ENCODE measurements around the gene SYK.
"Not testable (repeated sequence)": the region's sequence is repeated elsewhere in the genome, so short reads cannot be mapped to it uniquely, and the experiment has no call there.

The SYK gene

DNA sequence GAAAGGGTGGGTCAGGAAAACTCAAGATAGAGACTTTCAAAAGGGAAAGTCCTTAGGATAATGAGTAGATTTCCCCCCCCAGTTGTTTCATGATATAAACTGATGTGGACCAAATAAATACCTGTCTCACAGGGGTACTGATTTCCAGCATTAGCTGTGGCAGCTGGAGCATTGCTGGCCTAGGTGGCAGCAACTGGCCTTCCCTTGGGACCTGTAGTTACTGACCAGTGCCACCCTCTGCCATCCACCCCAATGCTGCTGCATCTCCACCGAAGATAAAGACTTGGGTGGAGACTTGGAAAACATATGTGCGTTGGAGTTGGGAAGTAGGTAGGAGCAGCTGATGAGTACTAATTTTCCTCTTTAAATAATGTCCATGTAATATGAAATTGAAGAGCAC is 71.8 kb downstream of the SYK start:
- DNase-seq (ENCODE audit: low spot score) (no peak), FAIRE-seq (no peak)

DNA sequence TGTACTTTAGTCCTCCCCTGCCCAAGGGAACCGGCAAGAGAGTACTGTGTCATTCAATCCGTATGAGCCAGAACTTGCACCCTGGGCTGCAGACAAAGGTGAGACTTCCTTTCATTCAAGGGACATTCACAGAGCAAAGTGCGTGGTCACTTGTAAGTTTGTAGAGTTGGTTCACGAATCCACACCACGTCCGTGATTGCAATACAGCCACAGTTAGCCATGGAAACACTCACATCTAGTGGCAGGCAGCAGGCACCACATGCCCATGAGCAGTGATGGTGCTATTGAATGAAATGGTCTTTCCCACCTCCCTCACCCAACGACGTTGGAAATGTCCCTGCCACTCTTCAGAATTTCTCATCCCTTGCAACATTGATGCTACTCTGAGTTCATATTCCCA is 72.6 kb downstream of the SYK start:
- FAIRE-seq (no peak), DNase-seq (ENCODE audit: low spot score) (no peak)

DNA sequence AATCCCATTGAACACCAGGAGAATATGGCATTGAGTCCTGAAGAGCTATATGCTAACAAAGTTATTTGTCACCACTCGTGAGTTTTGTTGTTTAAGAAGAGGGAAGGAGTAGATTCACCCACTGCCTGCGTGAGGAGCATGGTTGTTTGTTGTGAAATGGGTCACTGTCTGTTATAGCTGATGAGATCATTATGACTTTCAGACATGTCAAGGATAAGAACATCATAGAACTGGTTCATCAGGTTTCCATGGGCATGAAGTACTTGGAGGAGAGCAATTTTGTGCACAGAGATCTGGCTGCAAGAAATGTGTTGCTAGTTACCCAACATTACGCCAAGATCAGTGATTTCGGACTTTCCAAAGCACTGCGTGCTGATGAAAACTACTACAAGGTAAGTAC is 76.9 kb downstream of the SYK start:
- DNase-seq (ENCODE audit: low spot score) = no peak
- FAIRE-seq = no peak

DNA sequence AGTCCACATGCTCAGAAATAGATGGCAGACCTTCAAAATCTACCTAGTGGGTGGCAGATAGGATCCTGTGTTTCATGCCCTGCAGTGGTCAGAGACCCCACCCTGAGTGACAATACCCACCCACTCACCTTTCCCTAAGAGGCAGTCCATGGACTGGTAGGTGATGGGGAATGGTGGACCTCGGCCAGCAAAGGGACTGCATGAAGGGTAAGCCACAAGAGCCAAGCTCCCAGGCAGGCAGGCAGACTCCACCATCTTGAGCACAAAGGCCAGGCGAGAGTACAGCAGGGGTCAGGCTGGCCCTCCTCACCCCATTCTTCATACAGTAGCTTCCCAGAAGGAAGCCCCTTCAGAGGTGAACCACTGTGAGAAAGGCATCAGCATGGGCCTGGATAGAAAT is 78.4 kb downstream of the SYK start:
- no peak for DNase-seq (ENCODE audit: low spot score)
- no peak for FAIRE-seq

DNA sequence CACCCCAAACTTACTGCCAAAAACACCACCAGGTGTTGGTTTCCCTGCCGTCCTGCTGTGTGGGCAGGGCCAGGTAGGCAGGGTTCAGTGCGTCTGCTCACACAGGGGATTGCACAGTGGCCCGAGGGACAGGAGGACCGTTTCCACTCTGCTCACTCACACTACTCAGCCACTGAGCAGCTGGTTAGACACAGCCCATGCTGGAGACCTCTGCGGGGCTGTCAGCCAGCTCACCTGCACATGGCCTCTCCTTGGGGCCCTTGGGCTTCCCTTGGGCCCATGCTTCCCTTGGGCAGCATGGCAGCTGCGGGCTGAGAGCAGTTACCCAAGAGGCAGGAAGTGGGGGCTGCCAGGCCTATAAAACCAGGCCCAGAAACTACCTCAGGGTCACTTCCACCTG is 79.0 kb downstream of the SYK start:
- DNase-seq (ENCODE audit: low spot score) (no peak), FAIRE-seq (no peak)

GRCh38 chr9:90881648-90882047 is 80.0 kb downstream of the SYK start:
- DNase-seq (ENCODE audit: low spot score) = no peak

DNA sequence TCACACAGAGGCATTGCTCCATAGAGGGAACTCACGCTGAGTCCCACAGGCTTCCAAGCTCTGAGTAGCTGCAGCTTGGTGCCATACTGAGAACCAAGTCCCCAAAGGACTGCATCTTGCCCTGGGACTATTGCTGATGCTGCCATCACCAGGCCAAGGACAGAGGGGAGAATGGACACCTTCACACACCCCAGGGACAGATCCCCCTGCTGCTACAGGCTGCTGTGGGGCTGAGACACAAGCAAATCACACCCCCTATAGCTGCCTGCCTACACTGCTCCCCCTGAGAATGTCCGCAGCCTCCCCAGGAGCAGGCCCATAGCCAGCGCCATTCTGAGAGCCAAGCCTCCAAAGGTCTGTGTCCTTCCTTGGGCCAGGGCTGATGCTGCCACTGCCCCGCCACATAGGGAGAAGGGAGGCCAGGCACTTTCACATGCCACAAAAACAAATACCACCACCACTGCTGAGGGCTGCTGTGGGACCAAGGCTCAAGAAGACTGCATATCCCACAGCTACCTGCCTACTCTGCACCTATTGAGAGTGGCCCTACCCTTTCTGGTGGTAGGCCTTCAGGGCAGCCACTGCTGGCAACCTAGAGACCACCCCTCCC is 81.5 kb downstream of the SYK start:
- DNase-seq (ENCODE audit: low spot score) (no peak), FAIRE-seq (no peak)

More at GRCh38 chr9:90881648-90882047, 80.0 kb downstream of the SYK start:
- FAIRE-seq = no peak

DNA sequence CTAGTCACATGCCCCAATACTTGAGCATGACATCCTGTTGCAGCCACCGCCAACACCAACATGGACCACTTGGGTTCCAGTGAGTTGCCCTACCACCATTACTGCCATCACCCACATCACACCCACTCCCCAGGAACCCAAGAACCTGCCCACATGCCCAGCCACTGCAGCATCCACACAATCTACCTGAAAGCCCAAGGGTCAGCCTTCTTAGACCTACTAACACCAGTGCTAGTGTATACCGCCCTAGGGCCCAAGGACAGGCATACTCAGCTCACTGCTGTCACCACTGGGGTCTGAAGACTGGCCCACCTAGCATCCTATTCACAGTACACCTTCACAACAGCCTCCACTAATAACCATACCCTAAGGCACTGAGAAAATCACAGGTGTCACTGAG is 82.0 kb downstream of the SYK start:
- no peak for DNase-seq (ENCODE audit: low spot score)
- no peak for FAIRE-seq

- no peak for FAIRE-seq
- DNase-seq (ENCODE audit: low spot score) = no peak
Measured at GRCh38 chr9:90884178-90884577, 82.6 kb downstream of the SYK start.

DNA sequence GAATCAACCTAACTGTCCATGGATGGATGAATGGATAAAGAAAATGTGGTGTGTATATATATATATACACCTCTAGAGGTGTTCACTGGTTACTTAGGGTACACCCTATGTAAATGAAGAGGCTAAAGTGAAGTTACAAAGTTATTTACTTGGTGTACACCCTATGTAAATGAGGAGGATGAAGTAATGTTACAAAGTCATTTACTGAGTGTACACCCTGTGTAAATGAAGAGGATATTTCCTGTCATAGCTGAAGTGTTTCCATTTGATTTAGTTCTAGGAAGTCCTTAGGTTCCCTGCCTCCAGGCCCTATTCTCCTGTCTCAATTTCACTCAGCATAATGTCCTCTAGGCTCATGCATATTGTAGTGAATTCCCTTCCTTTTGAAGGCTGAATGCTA is 85.2 kb downstream of the SYK start:
- DNase-seq (ENCODE audit: low spot score); FAIRE-seq: not testable (repeated sequence)

- DNase-seq (ENCODE audit: low spot score) = no peak
- no peak for FAIRE-seq
Measured at GRCh38 chr9:90888941-90889340, 87.3 kb downstream of the SYK start.

DNA sequence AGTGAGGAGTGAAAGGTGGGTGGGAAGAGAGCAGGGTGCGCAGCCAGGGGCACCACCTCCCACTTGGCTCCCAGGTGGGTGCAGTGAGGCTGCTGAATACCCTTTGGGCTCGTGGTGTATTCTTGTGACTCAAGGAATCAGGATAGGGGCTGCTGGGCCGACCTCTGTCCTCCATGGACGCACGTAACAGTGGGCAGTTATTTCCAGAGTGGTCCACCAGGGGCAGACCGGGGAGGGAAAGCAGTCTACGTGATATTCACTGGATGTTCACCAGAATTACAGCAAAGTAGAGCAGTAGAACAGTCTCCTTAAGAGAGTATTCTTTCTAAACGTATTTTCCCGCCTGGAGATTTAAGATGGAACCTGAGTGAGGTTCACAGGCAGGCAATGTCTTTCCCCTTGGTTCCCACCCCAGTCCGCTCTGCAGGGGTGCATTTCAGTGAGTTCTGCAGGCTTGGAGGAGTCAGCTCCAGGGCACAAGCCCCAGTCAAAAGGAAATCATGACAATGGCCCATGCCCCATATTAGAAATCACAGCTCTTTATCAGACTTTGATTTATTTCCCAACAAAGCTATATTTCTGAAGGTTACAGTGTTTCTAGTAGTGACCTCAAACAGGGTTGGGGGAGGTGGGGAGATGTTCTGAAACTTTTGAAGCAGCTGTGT is 88.7 kb downstream of the SYK start:
- FAIRE-seq = no peak
- no peak for DNase-seq (ENCODE audit: low spot score)

DNA sequence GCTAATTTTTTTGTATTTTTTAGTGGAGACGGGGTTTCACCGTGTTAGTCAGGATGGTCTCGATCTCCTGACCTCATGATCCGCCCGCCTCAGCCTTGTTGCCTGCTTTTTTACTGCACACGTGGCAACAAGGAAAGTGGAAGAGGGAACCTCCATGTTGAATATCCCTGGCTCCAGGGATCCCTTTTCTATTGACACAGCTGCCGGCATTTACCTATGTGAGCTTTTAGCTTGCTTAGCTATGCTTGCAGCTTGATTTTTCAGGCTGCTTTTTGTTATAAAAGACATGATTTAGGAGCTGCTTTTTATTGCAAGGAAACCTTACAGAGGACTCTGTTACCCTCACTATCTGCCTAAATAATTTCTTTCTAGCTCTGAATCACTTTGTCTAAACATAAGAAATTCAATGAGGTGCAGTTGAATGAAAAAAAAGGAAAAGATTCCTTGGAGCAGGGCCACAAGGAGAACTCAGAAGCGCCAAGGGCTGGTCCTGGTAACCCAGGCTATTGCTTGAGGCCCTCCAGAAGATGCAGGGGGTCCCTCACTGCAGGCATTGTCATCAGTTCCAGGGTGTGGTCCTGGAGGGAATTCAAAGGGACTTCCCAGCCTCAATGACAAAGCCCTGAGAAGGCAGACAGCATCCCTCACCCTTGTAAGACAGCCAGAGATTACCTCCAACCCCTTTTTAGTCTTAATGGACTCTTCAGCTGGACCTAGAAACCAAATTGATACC is 89.9 kb downstream of the SYK start:
- DNase-seq (ENCODE audit: low spot score) = no peak

DNA sequence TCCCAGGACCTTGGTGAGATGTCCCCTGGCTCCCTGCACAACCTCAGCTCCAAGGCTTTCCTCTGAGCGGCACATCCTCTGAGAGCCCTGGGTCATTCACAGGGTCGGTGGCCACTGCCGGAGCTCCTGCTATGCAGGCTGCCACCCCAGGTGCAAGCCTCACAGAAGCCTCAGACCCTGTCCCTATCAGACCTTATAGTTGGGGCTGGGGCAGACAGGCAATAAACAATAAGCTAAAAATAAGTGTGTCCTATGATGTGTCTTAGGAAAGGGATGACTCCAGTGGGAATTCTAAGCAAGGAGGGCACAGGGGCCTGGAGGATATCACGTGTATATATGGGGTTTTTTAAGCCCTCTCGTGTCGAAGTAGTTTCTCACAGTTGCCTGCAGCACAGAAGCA is 91.3 kb downstream of the SYK start:
- no peak for FAIRE-seq
- DNase-seq (ENCODE audit: low spot score) = no peak

More for the DNA sequence above, 89.9 kb downstream of the SYK start:
- FAIRE-seq = no peak

DNA sequence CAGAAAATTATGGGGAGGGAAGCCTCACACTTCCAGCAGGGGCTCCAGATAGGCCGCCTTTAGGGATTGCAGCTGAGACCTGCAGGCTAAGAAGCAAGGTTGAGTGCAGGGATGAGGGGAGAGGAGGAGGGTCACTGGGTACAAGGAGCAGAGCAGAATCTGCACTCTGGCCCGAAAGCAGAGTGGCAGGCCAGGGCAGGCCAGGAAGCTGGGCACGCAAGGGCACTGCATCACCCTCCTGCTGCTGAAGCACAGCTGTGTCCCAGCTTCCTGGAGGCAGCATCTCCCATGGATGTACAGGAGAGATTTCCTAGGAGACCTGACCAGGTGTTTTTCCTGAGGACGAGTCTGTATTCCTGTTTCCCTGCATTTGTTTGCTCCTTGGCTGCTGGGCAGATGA is 92.1 kb downstream of the SYK start:
- FAIRE-seq (no peak), DNase-seq (ENCODE audit: low spot score) (no peak)

DNA sequence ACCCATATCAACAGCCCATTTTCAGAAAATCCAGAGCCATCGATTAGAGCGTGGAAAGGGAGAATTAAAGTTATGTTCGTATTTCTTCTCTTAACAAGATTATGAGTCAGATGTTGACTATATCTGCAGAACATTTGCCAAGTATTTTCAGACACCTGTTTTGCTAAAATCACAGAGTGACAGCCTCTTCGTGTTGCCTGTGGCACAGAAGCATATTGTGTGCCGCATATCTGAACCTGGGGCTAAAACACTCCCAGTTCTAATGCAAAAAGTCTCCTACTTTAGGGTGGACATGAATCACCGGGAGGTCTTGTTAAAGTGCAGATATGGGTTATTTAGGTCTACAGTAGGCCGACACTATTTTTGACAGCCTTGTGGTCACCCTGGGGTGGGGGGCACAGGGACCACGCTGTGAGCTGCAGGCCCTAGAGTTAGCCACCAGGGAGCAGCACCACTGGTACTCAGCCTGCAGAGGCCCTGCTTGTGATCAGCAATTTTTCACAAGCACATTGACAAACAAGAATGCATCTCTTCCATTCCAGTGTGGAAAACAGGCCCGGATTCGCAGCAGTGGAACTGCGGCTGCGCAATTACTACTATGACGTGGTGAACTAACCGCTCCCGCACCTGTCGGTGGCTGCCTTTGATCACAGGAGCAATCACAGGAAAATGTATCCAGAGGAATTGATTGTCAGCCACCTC is 93.5 kb downstream of the SYK start:
- no peak for FAIRE-seq
- no peak for DNase-seq (ENCODE audit: low spot score)

- no peak for DNase-seq (ENCODE audit: low spot score)
- FAIRE-seq = no peak
Measured at GRCh38 chr9:90895786-90896185, 94.2 kb downstream of the SYK start.

DNA sequence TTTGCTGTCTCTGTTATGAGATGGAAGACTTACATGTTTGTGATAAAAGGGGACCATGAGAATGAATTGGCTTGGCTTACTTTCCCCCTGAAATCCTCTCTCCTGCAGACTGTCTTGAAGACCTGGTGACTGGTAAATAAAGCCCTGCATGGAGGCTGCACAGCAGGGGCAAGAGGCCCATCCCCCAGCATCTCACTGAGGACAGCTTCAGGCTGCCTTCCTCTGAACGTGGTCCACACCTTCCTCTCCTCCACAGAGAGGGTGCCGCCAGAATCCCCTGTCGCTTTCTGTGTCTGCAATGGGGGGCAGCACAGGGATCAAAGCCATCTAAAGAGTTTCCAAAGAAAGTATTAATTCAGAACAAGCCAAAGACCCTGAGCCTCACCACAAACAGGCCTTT is 94.6 kb downstream of the SYK start:
- no peak for DNase-seq (ENCODE audit: low spot score)
- no peak for FAIRE-seq

DNA sequence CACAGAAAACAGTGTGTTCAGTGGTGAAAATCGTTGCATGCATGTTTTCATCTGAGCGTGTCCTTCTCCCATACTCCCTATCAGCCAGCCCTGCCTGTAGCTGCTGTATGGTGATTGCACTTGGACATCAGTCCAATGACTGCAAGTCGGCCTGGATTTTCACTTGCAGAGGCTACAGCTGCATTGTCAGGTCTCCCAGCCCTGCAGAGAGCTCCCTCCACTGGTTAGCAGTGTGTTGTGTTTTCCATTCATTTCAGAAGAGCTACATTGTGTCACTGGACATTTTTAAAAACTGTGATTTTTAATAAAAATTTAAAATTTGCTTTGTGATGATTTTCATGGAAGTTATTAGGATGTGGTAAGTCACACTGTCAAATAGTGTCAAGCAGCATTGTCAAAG is 96.6 kb downstream of the SYK start:
- DNase-seq (ENCODE audit: low spot score) (no peak), FAIRE-seq (no peak)

DNA sequence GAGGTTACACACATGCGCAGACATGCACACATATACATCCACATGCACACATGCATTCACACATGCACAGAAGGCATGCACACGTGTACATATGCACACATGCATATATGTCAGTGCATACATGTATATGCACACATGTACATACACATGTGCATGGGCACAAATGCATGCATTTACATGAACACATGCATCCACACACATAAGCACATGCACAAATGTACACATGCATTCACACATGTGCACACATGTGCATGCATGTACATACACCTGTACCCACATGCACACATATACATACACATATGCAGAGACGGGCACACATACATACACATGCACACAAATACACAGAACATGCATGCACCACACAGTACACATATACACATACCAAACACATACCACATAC is 97.7 kb downstream of the SYK start:
- no peak for DNase-seq (ENCODE audit: low spot score)
- no peak for FAIRE-seq

- no peak for DNase-seq (ENCODE audit: low spot score)
- FAIRE-seq = no peak
Measured at GRCh38 chr9:90900130-90900529, 98.5 kb downstream of the SYK start.

DNA sequence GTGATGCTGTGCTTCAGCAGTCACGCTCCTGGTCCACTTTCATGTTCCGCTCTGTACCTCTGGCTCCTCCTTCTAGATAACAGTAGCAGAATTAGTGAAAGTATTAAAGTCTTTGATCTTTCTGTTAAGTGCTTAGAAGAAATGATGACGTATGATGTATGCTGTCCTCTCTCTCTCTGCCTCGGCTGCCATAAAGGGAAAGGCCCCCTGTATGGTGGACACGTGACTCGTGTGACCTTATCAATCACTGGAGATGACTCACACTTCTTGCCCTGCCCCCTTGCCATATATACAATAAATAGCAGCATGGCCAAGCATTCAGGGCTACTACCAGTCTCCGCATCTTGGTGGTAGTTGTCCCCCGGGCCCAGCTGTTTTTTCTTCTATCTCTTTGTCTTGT is 100.3 kb downstream of the SYK start:
- FAIRE-seq (no peak), DNase-seq (ENCODE audit: low spot score) (no peak)

Data from RCC 7860 (cell line).